K562 (cell line): ENCODE measurements around the gene TERT. TPM values are rescaled to one million over a fixed set of nuclear protein-coding genes. Genes with fewer than 3 reads are reported as not detected.

Source experiments
- ATAC-seq: fragments of 200-7000 bp; cut with Tn5 transposase; 3 replicates; pipeline ENCODE4 v1.9.1; 2020; ENCODE audit warnings: moderate library complexity
- BruUV-seq: library from RNA; stranded (reverse); fragments of 400-500 nt; replicated peaks from 2 replicates; lab custom pipeline; 2021; lab: Mats Ljungman, UMichigan
- CTCF ChIA-PET: fragments of 300-600 bp; formaldehyde crosslinking; extraction: SDS; loops from one replicate; lab custom pipeline; 2021; ENCODE audit warnings: low intra/inter-chr PET ratio; lab: Yijun Ruan, JAX
- POLR2A ChIA-PET: fragments of 300-600, 350-650 bp; sonication (Branson Sonifier 250); formaldehyde crosslinking; extraction: SDS; loops from one replicate; lab custom pipeline; 2021; ENCODE audit warnings: antibody characterized with exemption, inconsistent platforms; lab: Yijun Ruan, JAX
- DNase-seq, 4 experiments: peaks; one replicate each; pipeline versions ENCODE4 v3.0.0 to v3.0.0-alpha.2; 2011 to 2018; ENCODE audit warnings: low spot score in 3 of 4, mixed read lengths in 3 of 4; ENCODE audit errors: extremely low read depth in 1 of 4
- FAIRE-seq: peaks from 2 replicates; lab custom pipeline; 2011; peaks lifted over from hg19 to GRCh38; lab: Jason Lieb, UNC
- H2AFZ ChIP-seq: 2 replicates; pipeline ENCODE4 v1.6.0; 2011; ENCODE audit warnings: low read depth, low read length, control low read depth, inconsistent platforms
- H3K27ac ChIP-seq: fragments of 200-600 bp; 3 replicates; pipeline ENCODE4 v1.8.0; 2011; ENCODE audit warnings: low read depth, mild to moderate bottlenecking, control low read depth, inconsistent platforms, low read length, moderate library complexity, mixed read lengths; ENCODE audit errors: extremely low read depth
- H3K27me3 ChIP-seq, 2 experiments: fragments of 300-600 bp in 1 of 2; 2 replicates in 1 of 2; 3 replicates in 1 of 2; pipeline versions ENCODE4 v1.6.0 to v1.8.0; 2011; ENCODE audit warnings: inconsistent platforms in 2 of 2, low read length in 2 of 2, mild to moderate bottlenecking in 1 of 2, mixed read lengths in 1 of 2, moderate library complexity in 1 of 2; ENCODE audit not compliant: control insufficient read depth in 2 of 2, insufficient read depth in 2 of 2
- H3K36me3 ChIP-seq: fragments of 300-600 bp; 3 replicates; pipeline ENCODE4 v1.8.0; 2011; ENCODE audit warnings: mild to moderate bottlenecking, low read length, inconsistent platforms; ENCODE audit not compliant: control insufficient read depth, insufficient read depth
- H3K4me1 ChIP-seq, 2 experiments: fragments of 200-600 bp in 1 of 2; replicated peaks in 1 of 2; 2 replicates in 1 of 2; 3 replicates in 1 of 2; pipeline versions ENCODE4 v1.5.1 to v1.8.0; 2011; ENCODE audit warnings: inconsistent platforms in 2 of 2, low read length in 2 of 2, mild to moderate bottlenecking in 1 of 2, mixed read lengths in 1 of 2, moderate library complexity in 1 of 2; ENCODE audit not compliant: control insufficient read depth in 2 of 2, insufficient read depth in 2 of 2
- H3K4me2 ChIP-seq: 2 replicates; pipeline ENCODE4 v1.6.1; 2011; ENCODE audit warnings: low read length, control low read depth, inconsistent platforms, mixed read lengths; ENCODE audit not compliant: insufficient read depth
- H3K4me3 ChIP-seq: fragments of 200-600 bp; sonication (generic), shearing (Covaris generic); 2 replicates; pipeline ENCODE4 v1.5.1; 2016; ENCODE audit warnings: control low read depth, inconsistent platforms
- H3K79me2 ChIP-seq: fragments of 200-600 bp; 3 replicates; pipeline ENCODE4 v1.8.0; 2011; ENCODE audit warnings: low read length, inconsistent platforms; ENCODE audit not compliant: control insufficient read depth, insufficient read depth
- H3K9ac ChIP-seq, 2 experiments: 2 replicates each; pipeline versions ENCODE4 v1.6.0 to v1.6.1; 2011; ENCODE audit warnings: low read depth in 2 of 2, low read length in 2 of 2, control low read depth in 1 of 2, inconsistent platforms in 1 of 2, mild to moderate bottlenecking in 1 of 2, mixed read lengths in 1 of 2; ENCODE audit not compliant: insufficient read depth in 1 of 2
- H3K9me1 ChIP-seq: one replicate; pipeline ENCODE4 v1.6.0; 2011; ENCODE audit warnings: inconsistent platforms, mild to moderate bottlenecking, low read length, moderate library complexity; ENCODE audit not compliant: control insufficient read depth, insufficient read depth
- H3K9me3 ChIP-seq: replicated peaks from 2 replicates; pipeline ENCODE4 v1.5.1; 2011; ENCODE audit warnings: low read depth, low read length, inconsistent platforms; ENCODE audit not compliant: control insufficient read depth, insufficient read depth
- H4K20me1 ChIP-seq: replicated peaks from 2 replicates; pipeline ENCODE4 v1.6.1; 2011; ENCODE audit warnings: low read length, inconsistent platforms, mixed read lengths; ENCODE audit not compliant: control insufficient read depth, insufficient read depth
- MXI1 ChIP-seq: IDR thresholded peaks from 2 replicates; pipeline ENCODE4 v1.6.1; 2011; ENCODE audit warnings: low read depth, mild to moderate bottlenecking, improper control_type of control experiment, low read length
- SNIP1 ChIP-seq: fragments of 450-650 bp; IDR thresholded peaks from 2 replicates; pipeline ENCODE4 v1.7.1; 2017; ENCODE audit warnings: low read depth, mild to moderate bottlenecking
- ZNF41 ChIP-seq: fragments of 250-450 bp; sonication (Bioruptor Pico); conservative IDR thresholded peaks from 2 replicates; pipeline ENCODE4 v1.4.0; 2020; ENCODE audit warnings: mild to moderate bottlenecking
- ZZZ3 ChIP-seq: fragments of 450-650 bp; IDR thresholded peaks from 2 replicates; pipeline ENCODE4 v1.6.1; 2016; ENCODE audit warnings: antibody characterized with exemption, mild to moderate bottlenecking, moderate library complexity
- WGBS: fragments of 100-300 bp; shearing (Covaris generic); methylation state at CpG from one replicate; pipeline ENCODE4 v1.1.6; 2016; ENCODE audit warnings: low coverage, mixed read lengths; ENCODE audit not compliant: insufficient coverage; ENCODE audit errors: missing lambda C conversion rate; 5-methylcytosine and 5-hydroxymethylcytosine counted together
- in situ Hi-C: fragments of 300-500 bp; cut with MboI; formaldehyde crosslinking; loops from 4 replicates; pipeline ENCODE4 v1.15.0; 2018; ENCODE audit warnings: inconsistent platforms, mixed read lengths
- intact Hi-C: fragments of 100-400 bp; cut with micrococcal nuclease; formaldehyde crosslinking; loops from 2 replicates; pipeline ENCODE4 v1.14.2; 2022
- polyA plus RNA-seq, 8 experiments: library from polyadenylated mRNA; depleted of rRNA in 4 of 8; stranded (reverse) in 5 of 8; unstranded in 3 of 8; fragments of >200 nt; fragmentation: Nextera tagmentation in 2 of 8; fragmentation: Illumina TruSeq in 1 of 8; extraction: Ambion mirVana in 2 of 8; extraction: Trizol in 1 of 8; gene quantifications; 2 replicates each; pipeline versions ENCODE4 v1.2.1 to v1.2.3, GENCODE V29; 2011 to 2014; ENCODE audit warnings: inconsistent platforms in 1 of 8, missing spikeins in 1 of 8
- total RNA-seq, 7 experiments: library from RNA; depleted of rRNA in 6 of 7; stranded (reverse); fragments of >200 nt in 6 of 7; fragmentation: Illumina TruSeq in 2 of 7; extraction: Trizol in 2 of 7; gene quantifications; 2 replicates each; pipeline versions ENCODE4 v1.2.1 to v1.2.3, GENCODE V29; 2011 to 2021; ENCODE audit warnings: low replicate concordance in 1 of 7
- TF ChIP-seq, protein P1 (sequence below), 2 experiments: fragments of 450-650 bp; formaldehyde crosslinking in 1 of 2; IDR thresholded peaks; 2 replicates each; pipeline versions ENCODE4 v1.4.0 to v1.6.1; 2014 to 2020; ENCODE audit warnings: mild to moderate bottlenecking in 2 of 2, borderline replicate concordance in 1 of 2, low read depth in 1 of 2

The TERT gene
- total and polyA plus RNA-seq, 9 of the 15 experiments (the other 6 are each of a cell fraction or from before 2014, with no cell fraction given) = 0.08 to 4.5 (median 0.98) TPM; not detected in 1

DNA sequence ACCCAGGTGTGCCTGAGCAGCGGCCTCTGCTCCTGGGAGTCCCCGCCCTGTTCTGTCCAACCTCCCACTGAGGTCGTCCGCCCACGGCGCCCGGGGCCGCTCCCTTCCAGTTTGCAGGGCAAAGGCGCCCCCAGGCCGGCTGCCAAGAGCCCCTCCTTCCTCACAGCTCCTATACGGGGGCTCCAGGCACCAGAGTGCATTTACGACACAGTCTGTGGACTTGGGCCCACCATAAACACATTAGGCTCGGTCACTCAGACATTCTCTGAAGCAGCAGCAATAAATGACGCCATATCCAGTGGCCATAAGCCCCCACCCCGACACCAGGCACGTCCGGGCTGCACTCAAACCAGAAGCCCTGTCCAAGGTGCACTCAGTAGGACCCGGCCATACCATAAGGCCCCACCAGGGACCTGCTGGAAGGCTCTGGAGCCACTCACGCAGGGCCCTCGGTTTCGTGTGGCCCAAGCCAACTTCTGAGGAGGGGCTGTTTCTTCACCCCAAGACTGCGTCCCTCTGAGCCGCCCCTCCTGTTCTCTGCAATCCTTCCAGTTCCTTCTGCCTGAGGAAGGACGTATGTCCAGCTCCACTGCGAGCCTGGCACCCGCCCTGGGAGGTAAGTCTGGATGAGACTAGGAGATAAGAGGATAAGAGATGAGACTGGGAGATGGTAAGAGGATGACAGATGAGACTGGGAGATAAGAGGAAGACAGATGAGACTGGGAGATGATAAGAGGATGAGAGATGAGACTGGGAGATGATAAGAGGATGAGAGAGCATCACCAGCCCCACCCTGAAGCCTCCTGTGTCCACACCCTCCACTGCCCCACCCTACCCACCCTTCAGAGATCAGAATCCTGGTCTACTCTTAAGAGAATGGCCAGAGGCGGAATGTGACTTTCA, 42.9 kb downstream of the TERT start:
- Histone ChIP-seq H4K20me1 (peaks cover 41% of the 10 kb centered on the region), H3K36me3 (no peaks in the 10 kb centered on the region), H3K79me2 (no peaks in the 10 kb centered on the region), H3K9me3 (no peaks in the 10 kb centered on the region), H3K9ac (peak overlapping the region in 1 of 2 experiments; percentile 13; a peak in 1 of 4 replicates), H3K4me3 (no peak overlapping the region), H3K4me2 (no peak overlapping the region), H2AFZ (no peak overlapping the region), H3K9me1 (peaks cover 5% of the 10 kb centered on the region), H3K4me1 (peaks cover 0 to 31% of the 10 kb centered on the region in 2 experiments; a peak in 1 of 5 replicates), H3K27me3 (peaks cover 3 to 67% of the 10 kb centered on the region in 2 experiments), H3K27ac (no peak overlapping the region)
- POLR2A ChIA-PET = interaction anchor here (0.6 kb wide), 1 partner anchor 147 kb away, joined by 3 read pairs; no protein-coding TSS in a partner anchor
- TF ChIP-seq ZNF41 (CRISPR knock-in tag) = no peak
- no peak for TF ChIP-seq MXI1
- no peak for TF ChIP-seq ZZZ3
- no peak for TF ChIP-seq SNIP1
- TF ChIP-seq, protein P1, sequence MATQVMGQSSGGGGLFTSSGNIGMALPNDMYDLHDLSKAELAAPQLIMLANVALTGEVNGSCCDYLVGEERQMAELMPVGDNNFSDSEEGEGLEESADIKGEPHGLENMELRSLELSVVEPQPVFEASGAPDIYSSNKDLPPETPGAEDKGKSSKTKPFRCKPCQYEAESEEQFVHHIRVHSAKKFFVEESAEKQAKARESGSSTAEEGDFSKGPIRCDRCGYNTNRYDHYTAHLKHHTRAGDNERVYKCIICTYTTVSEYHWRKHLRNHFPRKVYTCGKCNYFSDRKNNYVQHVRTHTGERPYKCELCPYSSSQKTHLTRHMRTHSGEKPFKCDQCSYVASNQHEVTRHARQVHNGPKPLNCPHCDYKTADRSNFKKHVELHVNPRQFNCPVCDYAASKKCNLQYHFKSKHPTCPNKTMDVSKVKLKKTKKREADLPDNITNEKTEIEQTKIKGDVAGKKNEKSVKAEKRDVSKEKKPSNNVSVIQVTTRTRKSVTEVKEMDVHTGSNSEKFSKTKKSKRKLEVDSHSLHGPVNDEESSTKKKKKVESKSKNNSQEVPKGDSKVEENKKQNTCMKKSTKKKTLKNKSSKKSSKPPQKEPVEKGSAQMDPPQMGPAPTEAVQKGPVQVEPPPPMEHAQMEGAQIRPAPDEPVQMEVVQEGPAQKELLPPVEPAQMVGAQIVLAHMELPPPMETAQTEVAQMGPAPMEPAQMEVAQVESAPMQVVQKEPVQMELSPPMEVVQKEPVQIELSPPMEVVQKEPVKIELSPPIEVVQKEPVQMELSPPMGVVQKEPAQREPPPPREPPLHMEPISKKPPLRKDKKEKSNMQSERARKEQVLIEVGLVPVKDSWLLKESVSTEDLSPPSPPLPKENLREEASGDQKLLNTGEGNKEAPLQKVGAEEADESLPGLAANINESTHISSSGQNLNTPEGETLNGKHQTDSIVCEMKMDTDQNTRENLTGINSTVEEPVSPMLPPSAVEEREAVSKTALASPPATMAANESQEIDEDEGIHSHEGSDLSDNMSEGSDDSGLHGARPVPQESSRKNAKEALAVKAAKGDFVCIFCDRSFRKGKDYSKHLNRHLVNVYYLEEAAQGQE (IDR thresholded peaks at IDR 0.05; ENCODE audit: borderline replicate concordance) = 0 out of 2 replicates have a peak, but pooled peaks have one; percentile 19
- TF ChIP-seq, protein P1 (CRISPR knock-in tag; IDR thresholded peaks at IDR 0.05; ENCODE audit: low read depth) = no peak
- in situ Hi-C loops = no loop called here
- 3% methylated on average over 27 of the region's 27 CpGs for WGBS
- ATAC-seq (peak; percentile 21), FAIRE-seq (no peak), DNase-seq (peak in 2 of 4 experiments; percentile 34 to 49)
- no TSS peak for BruUV-seq
- CTCF ChIA-PET = no interaction called here
- intact Hi-C loops = no loop called here
